ENCODE measurements around the gene SLC4A7. TPM values are rescaled to one million over a fixed set of nuclear protein-coding genes. Genes with fewer than 3 reads are reported as not detected.

SLC4A7 gene
- total RNA-seq (2022; extraction: Qiagen RNA extraction), result 10.2 to 26.2 TPM (median 20.4 TPM) in 5 replicates

DNA sequence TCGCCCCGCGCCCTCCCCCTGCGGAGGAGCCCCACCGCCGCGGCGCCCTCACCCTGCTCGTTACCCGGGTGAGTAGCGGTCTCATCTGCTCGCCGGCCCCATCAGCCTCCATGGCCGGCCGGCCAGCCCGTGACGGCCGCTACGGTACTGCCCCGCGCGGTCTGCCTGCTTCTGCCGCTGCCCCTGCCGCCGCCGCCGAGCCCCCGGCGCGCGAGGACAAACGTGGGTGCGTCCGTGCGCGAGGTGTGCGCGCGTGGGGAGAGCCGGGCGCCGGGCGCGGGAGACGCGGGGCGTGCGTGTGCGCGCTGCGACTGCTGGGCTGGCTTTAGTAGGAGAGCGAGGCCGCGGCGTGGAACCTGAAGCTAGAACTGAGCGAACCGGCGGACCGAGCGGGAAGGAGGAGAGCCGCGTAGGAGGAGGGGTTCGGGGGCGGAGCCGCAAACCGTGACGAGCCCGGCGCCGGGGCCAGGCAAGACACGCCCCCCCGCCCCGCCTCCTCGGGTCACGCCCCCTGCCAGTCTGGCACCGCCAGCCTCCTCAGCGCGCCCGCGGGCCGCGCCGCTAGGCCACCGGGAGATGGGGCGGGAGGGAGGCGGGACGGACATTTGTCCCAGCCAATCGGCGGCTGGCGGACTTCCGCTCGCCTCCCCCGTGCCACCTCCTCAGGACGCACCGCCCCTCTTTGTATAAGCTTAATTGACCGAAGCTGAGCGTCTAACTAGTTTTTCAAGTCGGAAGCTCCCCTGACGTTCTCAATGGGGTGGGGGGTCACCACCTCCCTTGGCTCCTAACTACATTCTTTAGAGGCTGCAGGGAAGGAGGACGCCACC is at the start of gene SLC4A7:
TSS of gene SLC4A7 (minus strand) at position 370 of the 830 bp plus-strand sequence. CDS start at position 112, 258 bp downstream.

DNA sequence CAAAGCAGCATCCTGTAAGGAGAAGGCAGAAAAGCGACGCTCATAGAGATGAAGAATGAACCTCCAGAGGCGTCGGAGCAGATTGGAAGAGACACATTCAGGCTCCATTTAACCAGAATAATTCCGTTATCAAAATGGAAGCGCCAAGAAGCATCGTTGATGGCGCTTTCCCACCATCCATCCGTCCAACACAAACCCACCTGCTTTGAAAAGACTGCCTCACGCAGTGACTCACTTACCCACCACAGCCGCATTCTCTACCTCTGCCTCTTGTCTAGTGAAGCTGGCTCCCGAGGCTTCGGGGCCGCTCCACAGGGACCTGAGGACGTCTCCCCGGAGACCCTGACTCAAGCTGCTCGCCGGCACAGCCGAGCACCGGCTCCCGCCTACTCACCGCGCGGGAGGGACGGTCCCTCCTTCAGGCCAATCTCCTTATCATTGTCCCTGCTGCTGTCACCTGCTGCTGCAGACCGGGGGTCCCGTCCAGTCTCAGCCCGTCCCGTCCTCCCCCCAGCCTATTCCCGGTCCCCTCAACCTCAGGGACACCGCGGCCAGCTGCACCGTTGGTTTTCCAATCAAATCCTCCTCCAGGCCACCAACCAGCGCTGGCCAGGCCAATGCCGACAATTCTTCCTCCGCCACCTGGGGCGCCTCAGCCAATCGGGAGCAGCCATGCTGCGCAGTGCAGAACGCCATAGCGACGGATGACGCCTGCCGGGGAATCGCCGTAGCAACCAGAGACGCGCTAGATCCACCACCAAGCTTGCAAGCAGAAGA is 115.2 kb downstream of the SLC4A7 start, which contains the start of gene NEK10:
TSS of gene NEK10 (minus strand) at position 553 of the 777 bp plus-strand sequence. CDS start 16,501 bp downstream, outside the sequence.

Other genes starting within 250 kb of the SLC4A7 start
- gene NEK10, start 115.0 kb downstream of the SLC4A7 start, total RNA-seq (2022; extraction: Qiagen RNA extraction), result 0.76 to 1.1 TPM (median 0.91 TPM) in 5 replicates
- 0.95 to 1.6 TPM (median 1.1 TPM) in 5 replicates for gene EOMES, start 237.9 kb upstream of the SLC4A7 start, total RNA-seq (2022; extraction: Qiagen RNA extraction)